Urothelium cell line (cell line): Measurements from ENCODE around the gene TAP1.

ENCODE experiments used
- DNase-seq: peaks from one replicate; pipeline ENCODE4 v3.0.0; 2011; ENCODE audit warnings: low spot score, mixed read lengths
- FAIRE-seq: peaks from 2 replicates; lab custom pipeline; 2011; peaks lifted over from hg19 to GRCh38; lab: Jason Lieb, UNC

Gene TAP1

GRCh38 chr6:32862725-32863124 is 9.2 kb upstream of the TAP1 start:
- DNase-seq, result no peak

DNA sequence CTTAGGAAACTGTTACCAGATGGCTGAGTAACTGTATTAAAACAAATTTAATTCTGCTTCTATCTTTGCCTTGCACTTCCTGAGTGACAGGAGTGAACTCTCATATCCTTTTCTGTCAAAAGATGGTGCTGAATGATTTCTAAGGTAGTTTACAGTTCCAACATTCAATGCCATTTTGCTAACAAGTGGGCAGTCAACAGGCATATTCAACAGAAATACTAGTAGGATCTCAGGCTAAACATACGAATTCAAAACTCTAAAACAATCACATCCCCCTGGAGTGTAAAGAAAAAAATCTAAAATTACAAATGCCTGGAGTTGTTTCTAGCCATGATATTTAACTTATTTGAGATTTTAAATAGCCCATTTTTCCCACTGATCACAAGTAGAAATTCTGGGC is 7.2 kb upstream of the TAP1 start:
- no peak for FAIRE-seq
- no peak for DNase-seq

More at GRCh38 chr6:32862725-32863124, 9.2 kb upstream of the TAP1 start:
- FAIRE-seq, result no peak

DNA sequence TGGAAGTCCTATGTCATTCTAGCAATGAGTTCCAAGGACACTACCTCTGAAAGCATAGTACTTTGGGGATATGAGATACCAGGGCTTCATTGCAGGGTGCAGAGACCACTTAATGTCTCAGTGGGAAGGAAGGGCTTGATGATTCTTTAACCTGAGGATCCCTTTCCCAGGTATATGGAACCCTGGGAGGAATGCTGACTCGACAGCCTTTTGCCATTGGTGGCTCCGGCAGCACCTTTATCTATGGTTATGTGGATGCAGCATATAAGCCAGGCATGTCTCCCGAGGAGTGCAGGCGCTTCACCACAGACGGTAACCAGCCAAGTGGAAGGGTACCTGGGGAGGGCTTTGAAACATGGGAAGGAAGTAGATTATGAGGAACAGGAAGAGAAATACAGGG is 4.7 kb upstream of the TAP1 start:
- FAIRE-seq (no peak), DNase-seq (no peak)

GRCh38 chr6:32857156-32857891 is 3.8 kb upstream of the TAP1 start:
- FAIRE-seq (no peak), DNase-seq (no peak)

DNA sequence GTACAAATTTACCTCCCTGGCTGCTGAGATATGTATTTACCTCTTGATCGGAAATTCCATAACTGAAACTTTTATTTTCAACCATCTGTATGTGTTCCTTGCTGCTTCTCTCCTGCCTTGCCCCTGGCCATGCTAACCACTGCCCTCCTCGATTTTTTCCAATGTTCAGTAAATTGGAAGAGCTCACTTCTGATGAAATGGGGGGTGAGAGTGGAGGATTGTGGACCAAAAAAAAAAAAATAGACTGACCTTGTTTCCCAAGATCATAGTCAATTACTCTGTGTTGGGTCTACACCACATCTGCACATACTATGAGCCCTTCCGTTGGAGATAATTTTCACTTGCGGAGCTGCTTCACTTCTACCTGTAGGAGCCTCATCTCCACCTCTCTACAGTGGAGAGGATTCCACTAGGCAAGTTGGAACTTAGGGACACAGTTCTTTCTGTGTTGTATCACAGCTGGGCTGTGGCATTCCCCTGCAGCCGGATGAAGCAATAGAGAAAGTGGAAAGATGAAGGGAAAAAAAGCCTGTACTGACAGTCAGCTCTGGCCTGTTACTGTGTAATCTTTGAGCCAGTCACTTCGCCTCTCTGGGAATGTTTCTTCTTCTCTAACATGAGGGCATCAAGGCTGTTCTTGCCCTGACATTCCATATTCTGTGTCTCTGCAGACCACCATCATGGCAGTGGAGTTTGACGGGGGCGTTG is 2.1 kb upstream of the TAP1 start:
- FAIRE-seq, result no peak

GRCh38 chr6:32854376-32855178 is 1.1 kb upstream of the TAP1 start:
- DNase-seq (no peak), FAIRE-seq (no peak)

More for the DNA sequence above, 2.1 kb upstream of the TAP1 start:
- no peak for DNase-seq

- FAIRE-seq, result no peak
- peak; percentile 33 for DNase-seq
Measured at GRCh38 chr6:32852844-32853540, 512 bp downstream of the TAP1 start.

- DNase-seq (peak; percentile 22), FAIRE-seq (no peak)
Measured at GRCh38 chr6:32852018-32852843, 1.3 kb downstream of the TAP1 start.

DNA sequence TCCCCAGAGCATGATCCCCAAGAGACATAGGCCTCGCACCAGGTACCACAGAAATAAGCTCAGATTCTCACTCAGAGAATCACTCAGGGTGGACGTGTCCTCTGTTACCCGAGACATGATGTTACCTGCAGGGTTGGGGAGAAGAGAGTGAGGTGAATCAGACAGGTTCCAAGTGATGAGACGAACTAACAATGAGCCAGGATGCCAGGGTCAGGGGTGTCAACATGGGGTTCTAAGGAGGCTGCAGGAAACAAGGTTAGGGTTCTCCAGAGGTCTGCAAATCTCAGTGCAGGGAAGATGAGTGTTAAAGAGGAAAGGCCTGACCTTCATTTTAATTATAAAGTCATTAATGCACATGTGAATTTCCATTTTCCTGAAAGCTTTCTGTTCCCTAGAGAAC is 2.5 kb downstream of the TAP1 start:
- DNase-seq (no peak), FAIRE-seq (no peak)

DNA sequence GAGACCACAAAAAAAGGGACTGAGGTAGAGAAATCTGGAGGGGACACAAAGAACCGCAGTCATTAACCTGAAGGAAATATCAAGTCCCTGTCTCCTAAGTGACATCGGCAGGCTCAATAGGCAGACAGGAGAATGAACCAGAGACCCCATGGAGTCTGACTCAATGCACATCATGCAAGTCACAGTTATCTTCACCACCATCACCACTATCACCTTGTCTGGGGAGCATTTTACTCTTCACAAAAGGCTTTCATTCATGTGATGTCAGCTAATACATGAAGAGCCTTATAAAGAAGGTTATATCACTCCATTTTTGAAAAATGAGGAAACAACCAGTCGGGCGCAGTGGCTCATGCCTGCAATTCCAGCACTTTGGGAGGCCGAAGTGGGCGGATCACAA is 4.4 kb downstream of the TAP1 start:
- no peak for FAIRE-seq
- DNase-seq, result no peak

DNA sequence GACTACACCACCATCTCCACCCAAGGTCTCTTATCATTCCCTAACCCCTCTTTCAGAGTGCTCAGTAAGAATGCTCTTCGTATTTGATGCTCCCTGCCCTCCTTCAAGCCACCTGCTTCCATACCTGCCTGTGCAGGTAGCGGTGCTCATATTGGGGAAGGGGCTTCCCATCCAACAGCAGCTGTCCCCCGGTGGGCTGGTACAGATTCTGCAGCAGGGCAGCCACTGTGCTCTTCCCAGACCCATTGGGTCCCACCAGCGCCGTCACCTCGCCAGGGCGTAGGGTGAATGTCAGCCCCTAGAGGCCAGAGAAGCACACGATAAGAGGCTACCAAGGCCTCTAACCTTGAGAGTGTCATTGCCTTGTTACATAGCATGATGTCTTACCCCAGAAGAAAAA is 5.7 kb downstream of the TAP1 start:
- DNase-seq (no peak), FAIRE-seq (no peak)

DNA sequence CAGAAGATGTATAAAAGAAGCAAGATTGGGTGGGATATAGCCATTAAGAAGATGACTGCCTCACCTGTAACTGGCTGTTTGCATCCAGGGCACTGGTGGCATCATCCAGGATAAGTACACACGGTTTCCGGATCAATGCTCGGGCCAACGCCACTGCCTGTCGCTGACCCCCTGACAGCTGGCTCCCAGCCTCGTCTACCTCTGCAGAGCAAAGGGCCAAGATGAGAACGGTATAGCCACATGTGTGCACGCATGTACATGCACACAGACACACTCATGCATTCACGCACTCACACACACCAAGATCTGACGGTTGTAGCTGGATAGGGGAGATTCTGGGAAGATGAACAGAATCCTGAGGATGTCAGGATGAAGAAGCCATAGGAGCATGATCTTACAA is 6.5 kb downstream of the TAP1 start:
- DNase-seq (no peak), FAIRE-seq (no peak)

DNA sequence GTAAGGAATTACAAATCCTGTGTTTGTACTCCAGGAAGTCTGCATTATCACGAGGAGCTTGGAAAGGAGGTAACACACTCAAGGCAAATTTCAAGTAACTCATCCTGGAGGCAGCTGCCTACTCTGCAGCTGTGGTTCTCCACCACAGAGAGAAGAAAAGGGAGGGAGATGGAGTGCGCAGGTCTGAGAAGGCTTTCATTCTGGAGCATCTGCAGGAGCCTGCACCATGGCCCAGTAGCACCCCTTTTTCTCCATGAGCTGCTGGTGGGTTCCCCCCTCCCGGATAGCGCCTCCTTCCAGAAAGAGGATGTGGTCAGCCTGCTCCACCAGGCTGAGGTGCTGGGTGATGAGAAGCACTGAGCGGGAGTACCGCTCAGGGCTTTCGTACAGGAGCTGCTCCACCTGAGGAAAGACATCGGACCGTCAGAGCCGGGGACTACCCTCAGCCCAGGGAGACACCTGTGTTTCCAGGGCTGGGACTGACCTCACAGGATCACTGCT is 8.1 kb downstream of the TAP1 start:
- FAIRE-seq, result no peak
- no peak for DNase-seq

DNA sequence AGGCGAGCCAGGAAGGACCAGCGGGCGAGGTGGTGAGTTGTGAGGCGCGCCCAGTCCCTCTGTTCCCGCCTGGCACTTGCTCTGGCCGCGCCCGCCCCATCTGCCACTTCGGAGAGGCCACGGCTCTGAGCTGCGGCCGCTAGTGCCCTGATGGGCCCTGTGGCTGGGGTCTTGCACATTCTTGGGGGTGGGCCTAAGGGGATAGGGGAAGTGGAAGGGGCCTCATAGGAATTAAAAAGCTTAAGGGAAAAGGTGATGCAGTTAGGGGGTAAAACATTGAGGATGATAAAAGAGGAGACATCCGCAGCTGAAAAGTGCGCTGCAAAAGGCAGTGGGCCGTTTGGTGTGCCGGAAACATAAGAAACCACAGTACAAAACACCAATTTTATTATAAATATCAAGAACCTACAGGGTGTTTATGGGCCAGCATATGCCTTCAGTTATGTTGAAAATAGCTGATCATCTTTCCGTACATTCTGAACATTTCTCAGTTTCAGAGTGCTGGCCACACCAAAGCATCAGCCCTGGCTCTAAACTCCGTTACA is 8.6 kb downstream of the TAP1 start:
- FAIRE-seq, result no peak

DNA sequence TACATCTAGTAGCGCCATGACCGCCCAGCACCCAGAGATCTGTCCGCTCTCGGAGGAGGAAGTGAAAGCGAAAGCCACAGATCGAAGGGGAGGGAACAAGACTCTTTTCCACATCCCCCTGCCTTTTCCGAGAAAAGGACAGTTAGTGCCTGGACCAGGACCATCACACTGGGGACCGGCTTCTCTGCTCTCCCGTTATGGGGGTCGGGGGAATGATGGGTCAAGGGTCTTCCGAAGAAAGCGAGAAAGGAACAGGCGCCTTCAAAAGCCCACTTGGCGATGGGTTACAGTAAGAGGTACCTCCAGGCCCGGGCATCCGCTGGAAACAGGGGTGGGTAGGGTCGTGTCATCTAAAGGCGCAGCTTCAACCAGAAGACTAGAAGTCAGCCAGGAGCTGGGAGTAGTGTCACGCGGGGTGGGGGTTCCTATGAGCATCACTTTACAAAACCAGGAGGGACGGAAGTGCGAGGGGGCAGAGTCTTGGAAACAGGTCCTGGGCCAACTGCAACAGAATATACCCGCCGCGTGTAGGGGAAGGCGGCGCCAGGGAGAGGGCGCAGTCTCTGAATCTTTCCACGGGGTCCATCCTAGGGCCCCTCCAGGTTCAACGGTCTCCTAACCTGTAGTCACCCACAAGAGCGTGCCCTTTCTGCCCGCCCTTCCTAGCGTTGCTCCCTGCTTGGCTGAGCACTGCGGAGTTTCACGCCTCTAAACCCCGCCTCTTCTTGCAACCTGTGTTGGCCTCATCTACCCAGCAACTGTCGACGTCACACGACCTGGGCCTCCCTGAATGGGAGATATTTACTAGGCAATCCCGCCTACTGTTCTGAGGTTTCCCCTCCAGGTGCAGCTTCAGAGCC is 9.3 kb downstream of the TAP1 start, which contains the start of gene PSMB8:
TSS of gene PSMB8 (minus strand) at position 69 of the 860 bp plus-strand sequence. CDS start at position 18, 51 bp downstream.
- peak; percentile 95 for DNase-seq
- FAIRE-seq, result peak; percentile 69

More for the DNA sequence above, 8.6 kb downstream of the TAP1 start:
- DNase-seq, result no peak

DNA sequence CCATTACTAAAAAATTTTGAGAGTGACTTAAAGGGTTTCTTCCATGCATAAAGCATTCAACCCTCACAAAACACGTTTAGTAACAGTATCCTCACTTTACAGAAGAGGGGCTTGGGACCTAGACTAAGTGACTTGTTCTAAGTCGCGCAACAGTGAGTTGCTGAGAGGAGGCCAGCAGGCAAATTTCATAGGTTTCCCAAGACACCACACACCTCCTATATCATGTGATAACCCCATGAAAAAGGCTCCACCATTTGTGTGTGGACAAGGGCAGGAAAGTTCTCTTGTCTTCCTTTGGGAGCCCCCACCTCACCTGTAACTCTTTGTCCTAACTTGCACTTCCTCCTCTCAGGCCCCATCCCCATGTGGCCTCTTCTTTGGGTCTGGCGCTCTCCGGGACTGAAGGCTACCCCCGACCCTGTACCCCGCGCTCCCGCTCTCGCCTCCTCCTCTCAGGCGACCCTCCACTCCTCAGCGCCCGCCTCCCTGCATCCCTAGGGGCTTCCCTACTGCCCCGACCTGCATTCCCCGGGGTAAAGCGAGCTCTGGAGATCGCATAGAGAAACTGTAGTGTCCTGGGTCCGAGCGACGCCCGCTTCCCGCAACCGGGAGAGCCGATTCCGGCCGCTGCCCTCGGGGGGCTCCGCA is 10.0 kb downstream of the TAP1 start:
- DNase-seq (no peak), FAIRE-seq (no peak)

- FAIRE-seq, result no peak
- no peak for DNase-seq
Measured at GRCh38 chr6:32842690-32843089, 10.8 kb downstream of the TAP1 start.

- no peak for DNase-seq
- no peak for FAIRE-seq
Measured at GRCh38 chr6:32842021-32842650, 11.4 kb downstream of the TAP1 start.
